ENCODE results near the gene LRCH1.
A peak's percentile ranks its signal among the peaks of the same experiment; 100 is the strongest.
"Not testable (repeated sequence)": the region's sequence is repeated elsewhere in the genome, so short reads cannot be mapped to it uniquely, and the experiment has no call there.

The LRCH1 gene

DNA sequence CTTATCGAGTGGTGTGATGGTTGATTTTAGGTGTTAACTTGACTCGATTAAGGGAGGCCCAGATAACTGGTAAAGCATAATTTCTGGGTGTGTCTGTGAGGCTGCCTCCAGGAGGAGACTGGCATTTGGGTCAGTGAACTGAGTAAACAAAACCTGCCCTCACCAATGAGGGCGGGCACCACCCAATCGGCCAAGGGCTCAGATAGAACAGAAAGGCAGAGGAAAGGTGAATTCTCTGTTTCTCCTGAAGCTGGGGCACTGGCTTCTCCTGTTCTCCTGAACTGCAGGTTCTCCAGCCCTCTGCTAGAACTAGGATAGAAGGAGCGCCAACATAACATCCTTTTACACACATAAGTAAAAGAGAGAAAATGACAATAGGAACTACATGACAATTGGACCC, 208.9 kb downstream of the LRCH1 start:
- DNase-seq: no peak

- DNase-seq: not testable (repeated sequence)
Measured at GRCh38 chr13:46769925-46770324, 217.0 kb downstream of the LRCH1 start.

GRCh38 chr13:46771693-46772092, 218.7 kb downstream of the LRCH1 start:
- no peak for DNase-seq

GRCh38 chr13:46773541-46773940, 220.6 kb downstream of the LRCH1 start:
- no peak for DNase-seq

DNA sequence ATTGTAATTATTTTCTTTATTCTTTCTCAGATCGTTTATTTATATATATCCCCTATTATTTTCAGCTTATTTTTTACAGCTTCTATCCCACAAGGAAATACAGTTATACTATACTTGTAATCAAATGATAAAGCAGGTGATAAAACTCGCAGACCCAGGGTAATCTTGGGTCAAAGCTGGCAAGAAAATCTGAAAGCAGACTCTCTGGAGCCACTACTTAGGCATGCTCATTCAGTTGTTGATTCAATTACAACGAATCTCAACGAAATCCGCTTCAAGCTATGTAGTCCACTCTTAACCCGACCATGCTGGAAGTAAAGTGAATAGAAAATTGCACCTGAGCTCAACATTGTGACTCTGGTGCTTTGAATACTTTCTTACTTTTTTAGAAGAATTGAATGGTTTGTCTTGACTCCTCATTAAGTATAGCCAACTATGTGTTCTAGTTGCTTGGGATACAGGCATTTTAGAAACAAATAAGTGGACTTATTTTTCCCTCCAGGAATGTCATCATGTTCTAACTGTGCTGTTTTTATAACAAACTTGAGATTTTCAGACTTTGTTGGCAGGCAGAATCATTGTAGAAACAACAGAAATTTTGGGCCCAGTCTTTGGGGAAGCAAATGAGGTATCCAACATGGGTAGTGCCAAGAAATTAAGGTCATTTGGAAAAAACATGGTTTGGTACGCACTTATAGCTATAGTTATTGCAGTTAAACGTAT, 222.6 kb downstream of the LRCH1 start:
- no peak for DNase-seq

DNA sequence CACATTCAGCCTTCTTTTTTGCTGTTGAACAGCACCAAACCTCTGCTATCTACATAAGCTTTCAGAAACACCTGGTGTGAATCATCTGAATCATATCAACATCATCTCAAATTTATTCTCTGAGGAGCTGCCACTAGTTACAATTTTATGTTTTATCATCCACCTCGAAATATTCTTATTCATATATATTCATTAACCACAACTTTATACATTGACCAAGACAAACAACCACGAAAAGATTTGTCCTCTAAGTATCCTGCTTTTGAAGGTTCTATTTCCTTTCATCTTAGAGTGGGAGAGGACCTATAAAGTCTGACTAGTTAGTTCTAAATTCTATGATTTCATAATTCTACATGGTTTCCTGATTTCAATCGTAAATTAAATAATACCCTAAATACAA, 225.1 kb downstream of the LRCH1 start:
- DNase-seq: no peak

DNA sequence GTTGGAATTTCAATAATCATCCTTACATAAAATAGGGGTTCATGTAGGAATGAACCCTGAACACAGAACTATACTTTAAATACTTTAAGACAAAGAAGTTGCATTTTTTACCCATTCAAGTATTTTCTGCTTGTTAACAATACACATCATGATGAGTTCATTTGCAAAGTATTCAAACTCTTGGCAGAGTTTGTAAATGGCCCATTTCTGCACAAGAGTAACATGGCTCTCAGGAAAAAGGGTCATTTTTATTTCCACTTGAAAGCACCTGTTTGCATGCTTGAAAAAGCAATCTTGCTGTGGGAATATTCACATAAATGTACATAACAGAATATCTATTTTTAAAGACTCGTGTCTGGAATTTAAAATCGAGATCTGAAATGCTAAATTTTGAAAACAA, 225.9 kb downstream of the LRCH1 start:
- no peak for DNase-seq

DNA sequence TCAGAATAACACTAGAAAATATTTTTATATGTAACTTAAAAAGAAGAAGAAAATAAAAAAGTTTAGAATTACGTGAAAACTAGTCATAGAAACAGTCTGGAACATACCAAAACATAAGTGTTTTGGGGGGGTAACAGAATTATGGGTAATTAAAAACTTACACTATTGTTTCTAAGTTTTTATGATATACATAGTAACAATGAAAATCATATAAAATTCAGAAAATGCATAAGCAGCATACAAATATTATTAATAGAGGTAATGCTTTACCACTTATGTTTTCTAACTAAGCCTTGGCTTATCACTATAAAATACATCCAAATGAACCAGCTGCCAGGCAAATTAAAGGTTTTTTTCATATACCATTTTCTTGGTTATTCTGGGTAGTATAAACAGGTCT, 229.1 kb downstream of the LRCH1 start:
- DNase-seq: no peak

GRCh38 chr13:46782691-46783090, 229.7 kb downstream of the LRCH1 start:
- no peak for DNase-seq

DNA sequence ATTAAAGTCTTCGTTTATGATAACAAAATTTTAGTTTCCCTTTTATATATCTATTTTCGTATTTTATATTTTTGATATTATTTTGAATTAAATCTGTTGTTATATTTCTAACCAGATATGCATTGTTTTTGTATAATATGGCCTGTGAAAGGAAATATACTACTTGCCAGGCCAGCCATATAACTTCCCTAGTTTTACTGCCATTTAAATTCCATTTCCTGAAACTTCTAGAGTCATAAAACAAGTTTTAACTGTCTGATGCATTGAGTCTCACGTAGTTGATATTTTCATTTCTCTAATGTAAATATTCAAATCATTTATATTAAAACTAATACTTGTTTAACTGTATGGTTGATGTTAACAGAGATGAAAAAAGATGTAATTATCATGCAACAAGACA, 230.5 kb downstream of the LRCH1 start:
- DNase-seq: no peak

- no peak for DNase-seq
Measured at GRCh38 chr13:46795321-46795720, 242.4 kb downstream of the LRCH1 start.

- DNase-seq: no peak
Measured at GRCh38 chr13:46796129-46796514, 243.2 kb downstream of the LRCH1 start.

DNA sequence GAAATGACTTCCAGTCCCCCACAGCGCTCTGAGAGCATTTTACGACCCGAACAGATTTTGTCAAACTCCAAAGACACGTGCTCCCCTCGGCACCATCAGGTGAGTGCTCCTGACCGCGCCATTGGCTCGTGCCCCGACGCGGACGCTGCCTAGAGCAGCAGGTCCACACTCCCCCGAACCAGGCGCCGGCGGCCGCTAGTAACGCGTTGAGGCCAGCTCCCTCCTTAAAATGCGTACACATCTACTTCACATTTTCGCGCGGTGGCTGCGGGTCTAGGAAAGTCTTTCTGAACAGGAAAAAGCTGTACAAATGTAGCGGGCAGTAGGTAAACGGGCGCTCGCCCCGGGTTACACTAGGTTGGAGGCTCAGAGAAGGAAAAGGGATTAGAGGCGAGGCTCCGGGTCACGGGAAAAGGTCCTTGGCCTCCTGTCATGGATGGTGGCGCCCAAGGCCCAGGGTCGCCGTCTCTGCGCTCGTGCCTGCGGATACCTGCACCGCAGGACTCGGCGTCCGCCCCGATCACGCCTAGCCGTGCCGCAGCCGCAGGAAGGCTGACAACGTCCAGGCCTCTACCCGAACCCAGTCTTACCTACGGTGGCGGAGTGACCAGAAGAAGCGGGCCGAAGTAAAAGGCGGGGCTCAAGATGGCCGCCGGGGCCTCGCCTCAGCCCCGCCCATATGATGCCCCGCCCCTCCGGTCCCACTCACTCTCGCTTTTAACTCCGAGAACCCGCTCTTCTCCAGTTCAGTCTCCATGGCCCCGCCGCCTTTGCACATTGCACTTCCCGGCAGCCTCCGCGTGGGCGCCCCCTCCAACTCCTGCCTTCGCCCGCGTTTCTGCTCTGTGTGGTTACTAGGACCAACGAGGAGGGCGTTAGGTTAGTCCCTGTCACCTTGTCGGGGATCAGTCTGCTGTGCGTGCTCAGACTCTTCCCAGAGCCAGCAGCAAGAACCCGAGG, 243.8 kb downstream of the LRCH1 start, which contains the start of gene ESD:
Gene ESD, minus strand, starts transcription at position 647 of the 960 bp plus-strand sequence. CDS start 5,748 bp downstream, outside the sequence.
- peak; percentile 91 for DNase-seq

- no peak for DNase-seq
Measured at GRCh38 chr13:46797501-46798237, 244.7 kb downstream of the LRCH1 start.

DNA sequence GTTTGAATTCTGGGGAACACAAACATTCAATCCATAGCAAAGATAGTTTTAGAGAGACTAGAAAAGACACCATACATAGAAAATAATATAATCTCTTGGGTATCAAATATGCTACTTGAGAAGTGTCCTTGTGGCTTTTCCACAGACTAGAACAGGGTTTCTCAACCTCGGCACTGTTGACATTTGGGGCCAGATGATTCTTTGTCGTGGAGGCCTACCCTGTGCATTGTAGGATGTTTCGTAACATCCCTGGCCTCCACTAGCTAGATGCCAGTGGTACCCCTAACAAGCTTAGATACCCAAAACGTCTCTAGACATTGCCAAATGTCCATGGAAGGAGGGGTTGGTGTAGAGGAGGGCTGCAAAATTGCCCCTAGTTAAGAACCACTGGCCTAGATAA, 246.2 kb downstream of the LRCH1 start:
- no peak for DNase-seq

GRCh38 chr13:46801858-46802257, 248.9 kb downstream of the LRCH1 start:
- DNase-seq: no peak

Measured in activated CD8-positive, alpha-beta memory T cell treated with anti-CD3 and anti-CD28 coated beads, Interleukin-2, amount 50 U/mL, for 4 hours (primary cell).